H1 (cell line): ENCODE measurements around the gene RCAN2.

Experiments
- ATF2 ChIP-seq: IDR thresholded peaks from 2 replicates; pipeline ENCODE4 v1.6.1; 2012; ENCODE audit warnings: low read length, inconsistent platforms
- CREB1 ChIP-seq: IDR thresholded peaks from 2 replicates; pipeline ENCODE4 v1.6.1; 2012; ENCODE audit warnings: inconsistent platforms
- CTCF ChIP-seq, 3 experiments: IDR thresholded peaks; 1 replicate in 2 of 3; 2 replicates in 1 of 3; pipeline versions ENCODE4 v1.5.1 to v1.6.1; 2011; ENCODE audit warnings: low read length in 3 of 3, mild to moderate bottlenecking in 3 of 3, inconsistent platforms in 2 of 3, low read depth in 1 of 3, moderate library complexity in 1 of 3; ENCODE audit not compliant: insufficient read depth in 1 of 3; ENCODE audit errors: control extremely low read depth in 1 of 3
- HDAC6 ChIP-seq: IDR thresholded peaks from one replicate; pipeline ENCODE4 v1.7.1; 2012; ENCODE audit warnings: low read depth, mild to moderate bottlenecking, inconsistent platforms, low read length, moderate library complexity
- POLR2AphosphoS5 ChIP-seq: IDR thresholded peaks from 2 replicates; pipeline ENCODE4 v1.6.1; 2011; ENCODE audit warnings: low read depth, low read length
- RFX5 ChIP-seq: IDR thresholded peaks from 2 replicates; pipeline ENCODE4 v1.6.1; 2011; ENCODE audit warnings: low read depth, low read length, improper control_type of control experiment, borderline replicate concordance
- SIN3A ChIP-seq, 2 experiments: IDR thresholded peaks in 1 of 2; conservative IDR thresholded peaks in 1 of 2; 2 replicates each; pipeline ENCODE4 v1.6.1; 2011 to 2012; ENCODE audit warnings: low read length in 2 of 2, improper control_type of control experiment in 1 of 2, low read depth in 1 of 2, mild to moderate bottlenecking in 1 of 2
- USF2 ChIP-seq: IDR thresholded peaks from 2 replicates; pipeline ENCODE4 v1.6.1; 2011; ENCODE audit warnings: low read length, improper control_type of control experiment
- YY1 ChIP-seq: IDR thresholded peaks from 2 replicates; pipeline ENCODE4 v1.6.1; 2011; ENCODE audit warnings: low read depth, mild to moderate bottlenecking, low read length
- TF ChIP-seq, protein P1 (sequence below): IDR thresholded peaks from 2 replicates; pipeline ENCODE4 v1.6.1; 2011; ENCODE audit warnings: low read depth, mild to moderate bottlenecking, low read length; ENCODE audit not compliant: insufficient read depth

DNA sequence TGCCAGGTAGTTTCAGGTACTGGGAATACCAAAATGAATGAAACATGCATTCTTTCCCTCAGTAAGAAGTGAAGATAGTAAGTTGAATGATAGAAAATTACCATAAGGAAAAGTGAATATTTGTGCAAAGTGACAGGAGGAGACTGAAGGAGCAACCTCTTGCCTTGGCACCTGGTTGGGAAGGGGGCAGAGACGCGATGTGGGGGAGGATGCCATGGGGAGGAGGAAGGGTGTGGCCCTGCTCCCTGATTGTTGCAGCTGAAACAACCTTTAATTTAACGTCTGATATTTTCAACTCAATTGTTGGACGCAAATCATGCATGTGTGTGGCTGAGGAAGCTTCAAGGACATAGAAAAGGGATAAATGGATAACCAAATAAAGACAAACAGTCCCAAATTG, 248.3 kb downstream of the RCAN2 start:
- TF ChIP-seq CTCF (IDR thresholded peaks at IDR 0.05; ENCODE audit: control extremely low read depth in 1 of 3, insufficient read depth in 1 of 3, low read depth in 1 of 3, low read length in 3 of 3) = no peak
- TF ChIP-seq YY1 = no peak
- TF ChIP-seq ATF2 = no peak
- no peak for TF ChIP-seq CREB1
- no peak for TF ChIP-seq SIN3A (conservative IDR thresholded peaks at IDR 0.05 in 1 of 2, IDR thresholded peaks at IDR 0.05 in 1 of 2; ENCODE audit: low read depth in 1 of 2, low read length in 2 of 2)
- no peak for TF ChIP-seq POLR2AphosphoS5
- TF ChIP-seq RFX5 = no peak
- TF ChIP-seq USF2 = no peak
- TF ChIP-seq, protein P1, sequence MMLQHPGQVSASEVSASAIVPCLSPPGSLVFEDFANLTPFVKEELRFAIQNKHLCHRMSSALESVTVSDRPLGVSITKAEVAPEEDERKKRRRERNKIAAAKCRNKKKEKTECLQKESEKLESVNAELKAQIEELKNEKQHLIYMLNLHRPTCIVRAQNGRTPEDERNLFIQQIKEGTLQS = no peak
- no peak for TF ChIP-seq HDAC6
